SK-N-SH (cell line): ENCODE measurements around the gene RAB3C. TPM values are rescaled to one million over a fixed set of nuclear protein-coding genes. Genes with fewer than 3 reads are reported as not detected.

Experiments used
- CTCF ChIA-PET: fragments of 300-600, 350-600 bp; formaldehyde crosslinking; extraction: SDS; loops from one replicate; lab custom pipeline; 2021; lab: Yijun Ruan, JAX
- POLR2A ChIA-PET: fragments of 350-600 bp; sonication (Branson Sonifier 250); formaldehyde crosslinking; extraction: SDS; loops from one replicate; lab custom pipeline; 2020; ENCODE audit warnings: antibody characterized with exemption, inconsistent platforms; lab: Yijun Ruan, JAX
- DNase-seq: peaks from one replicate; pipeline ENCODE4 v3.0.0; 2012
- H2AFZ ChIP-seq: fragments of 200-600 bp; sonication (generic); 2 replicates; pipeline ENCODE4 v1.8.1; 2016; ENCODE audit warnings: antibody characterized with exemption, mild to moderate bottlenecking, low read depth
- H3F3A ChIP-seq: fragments of 200-600 bp; sonication (generic); replicated peaks from 2 replicates; pipeline ENCODE3; 2016; ENCODE audit warnings: antibody characterized with exemption, mild to moderate bottlenecking; ENCODE audit not compliant: insufficient read depth
- H3K27ac ChIP-seq, 2 experiments: fragments of 200-500 bp in 1 of 2; fragments of 200-600 bp in 1 of 2; sonication (Bioruptor generic) in 1 of 2; sonication (generic), shearing (Covaris generic) in 1 of 2; 2 replicates each; pipeline versions ENCODE4 v1.5.1 to v1.6.1; 2014 to 2016; ENCODE audit warnings: low read depth in 2 of 2, inconsistent platforms in 1 of 2, low read length in 1 of 2, mild to moderate bottlenecking in 1 of 2, mixed read lengths in 1 of 2
- H3K27me3 ChIP-seq: fragments of 200-600 bp; sonication (generic), shearing (Covaris generic); 2 replicates; pipeline ENCODE4 v1.6.1; 2016; ENCODE audit warnings: mixed run types; ENCODE audit not compliant: insufficient read depth
- H3K36me3 ChIP-seq, 2 experiments: fragments of 200-500 bp in 1 of 2; fragments of 200-600 bp in 1 of 2; sonication (Bioruptor generic) in 1 of 2; sonication (generic) in 1 of 2; replicated peaks in 1 of 2; 2 replicates each; pipeline versions ENCODE3 to v1.5.1; 2014 to 2016; ENCODE audit warnings: low read length in 1 of 2, mild to moderate bottlenecking in 1 of 2; ENCODE audit not compliant: insufficient read depth in 2 of 2, control insufficient read depth in 1 of 2
- H3K4me1 ChIP-seq, 2 experiments: fragments of 200-500 bp in 1 of 2; fragments of 200-600 bp in 1 of 2; sonication (Bioruptor generic) in 1 of 2; sonication (generic), shearing (Covaris generic) in 1 of 2; 2 replicates each; pipeline versions ENCODE4 v1.5.1 to v1.6.1; 2014 to 2016; ENCODE audit warnings: low read depth in 1 of 2, low read length in 1 of 2, mixed run types in 1 of 2; ENCODE audit not compliant: insufficient read depth in 2 of 2, control insufficient read depth in 1 of 2
- H3K4me2 ChIP-seq: fragments of 200-600 bp; sonication (generic), shearing (Covaris generic); 2 replicates; pipeline ENCODE4 v1.6.1; 2017; ENCODE audit warnings: mixed run types
- H3K4me3 ChIP-seq, 2 experiments: fragments of 200-500 bp in 1 of 2; fragments of 200-600 bp in 1 of 2; sonication (Bioruptor generic) in 1 of 2; sonication (generic), shearing (Covaris generic) in 1 of 2; 2 replicates each; pipeline versions ENCODE4 v1.5.1 to v1.8.1; 2014 to 2016; ENCODE audit warnings: low read depth in 2 of 2, inconsistent platforms in 1 of 2, low read length in 1 of 2, mild to moderate bottlenecking in 1 of 2, mixed read lengths in 1 of 2, moderate library complexity in 1 of 2
- H3K79me2 ChIP-seq: fragments of 200-600 bp; sonication (generic); 2 replicates; pipeline ENCODE4 v1.8.1; 2017; ENCODE audit warnings: mild to moderate bottlenecking; ENCODE audit not compliant: insufficient read depth
- H3K9ac ChIP-seq: fragments of 200-600 bp; sonication (generic); 2 replicates; pipeline ENCODE4 v1.6.1; 2017; ENCODE audit warnings: mixed run types
- H3K9me2 ChIP-seq: fragments of 200-600 bp; sonication (generic); 2 replicates; pipeline ENCODE4 v1.6.1; 2017; ENCODE audit warnings: mixed run types
- H3K9me3 ChIP-seq: fragments of 200-600 bp; sonication (generic); 2 replicates; pipeline ENCODE4 v1.6.1; 2017; ENCODE audit warnings: mixed run types, mild to moderate bottlenecking, moderate library complexity
- H4K20me1 ChIP-seq: fragments of 200-600 bp; sonication (generic); 2 replicates; pipeline ENCODE4 v1.6.1; 2017; ENCODE audit warnings: mild to moderate bottlenecking, mixed run types; ENCODE audit not compliant: insufficient read depth
- CHD2 ChIP-seq: fragments of 150-350 bp; IDR thresholded peaks from 2 replicates; pipeline ENCODE4 v1.6.1; 2018; ENCODE audit warnings: low read length; ENCODE audit not compliant: partially characterized antibody
- CTCF ChIP-seq: fragments of 200-600 bp; sonication (generic); IDR thresholded peaks from 2 replicates; pipeline ENCODE4 v1.6.1; 2017; ENCODE audit warnings: antibody characterized with exemption, mild to moderate bottlenecking, moderate library complexity
- ELF1 ChIP-seq: IDR thresholded peaks from 2 replicates; pipeline ENCODE4 v1.4.0; 2012
- EP300 ChIP-seq, 2 experiments: IDR thresholded peaks; 2 replicates each; pipeline versions ENCODE4 v1.4.0 to v1.6.1; 2012; ENCODE audit warnings: borderline replicate concordance in 1 of 2, low read depth in 1 of 2, low read length in 1 of 2
- EZH2phosphoT487 ChIP-seq: fragments of 200-600 bp; sonication (generic); IDR thresholded peaks from 2 replicates; pipeline ENCODE4 v1.6.1; 2017; ENCODE audit warnings: low read depth, mixed run types, mild to moderate bottlenecking, antibody characterized with exemption, moderate library complexity, borderline replicate concordance
- FOXJ3 ChIP-seq: sonication (generic); formaldehyde crosslinking; IDR thresholded peaks from 2 replicates; pipeline ENCODE4 v1.5.1; 2020; ENCODE audit warnings: mild to moderate bottlenecking, missing genetic modification reagents
- IRF3 ChIP-seq: fragments of 150-350 bp; IDR thresholded peaks from 2 replicates; pipeline ENCODE4 v1.6.1; 2016; ENCODE audit warnings: mild to moderate bottlenecking, low read depth, low read length
- NFIC ChIP-seq: IDR thresholded peaks from 2 replicates; pipeline ENCODE4 v1.4.0; 2012; ENCODE audit warnings: borderline replicate concordance
- RAD21 ChIP-seq: IDR thresholded peaks from 2 replicates; pipeline ENCODE4 v1.6.1; 2012; ENCODE audit warnings: mild to moderate bottlenecking, low read length
- RCOR1 ChIP-seq: fragments of 150-350 bp; IDR thresholded peaks from 2 replicates; pipeline ENCODE4 v1.6.1; 2017; ENCODE audit warnings: antibody characterized with exemption, low read length
- REST ChIP-seq: IDR thresholded peaks from 2 replicates; pipeline ENCODE4 v1.6.1; 2012; ENCODE audit warnings: mild to moderate bottlenecking, low read depth, low read length, moderate library complexity
- TEAD4 ChIP-seq: IDR thresholded peaks from 2 replicates; pipeline ENCODE4 v1.4.0; 2012; ENCODE audit warnings: mild to moderate bottlenecking, borderline replicate concordance; ENCODE audit not compliant: insufficient read depth
- USF2 ChIP-seq: fragments of 150-350 bp; IDR thresholded peaks from 2 replicates; pipeline ENCODE4 v1.6.1; 2017; ENCODE audit warnings: antibody characterized with exemption, low read length, low read depth, borderline replicate concordance
- YY1 ChIP-seq: IDR thresholded peaks from 2 replicates; pipeline ENCODE4 v1.4.0; 2012; ENCODE audit warnings: low read depth, mild to moderate bottlenecking
- WGBS: methylation state at CpG from one replicate; pipeline ENCODE4 v1.1.6; 2017; ENCODE audit warnings: low lambda C conversion rate; 5-methylcytosine and 5-hydroxymethylcytosine counted together
- polyA plus RNA-seq, 3 experiments: library from polyadenylated mRNA; depleted of rRNA; stranded (reverse); fragments of >200 nt; gene quantifications; 2 replicates each; pipeline ENCODE4 v1.2.3, GENCODE V29; 2012

Gene RAB3C
- polyA plus RNA-seq, 1 of the 3 experiments (the other 2 are of a cell fraction): 0.03 TPM

GRCh38 chr5:58674070-58674469 lies 91.2 kb downstream of the RAB3C start (continued):
- no peak for TF ChIP-seq USF2
- TF ChIP-seq CTCF: no peak
- no peak for TF ChIP-seq ELF1

- ChIA-PET POLR2A (no interaction called here), CTCF (no interaction called here)
- Histone ChIP-seq H3F3A (no peaks in the 10 kb centered on the region), H3K4me2 (no peak overlapping the region), H3K27ac (no peak overlapping the region), H3K9ac (no peak overlapping the region), H3K4me1 (peaks cover 0 to 2% of the 10 kb centered on the region in 2 experiments; a peak in 2 of 4 replicates), H2AFZ (no peak overlapping the region), H3K36me3 (no peaks in the 10 kb centered on the region), H4K20me1 (no peaks in the 10 kb centered on the region), H3K79me2 (no peaks in the 10 kb centered on the region), H3K9me3 (no peaks in the 10 kb centered on the region), H3K9me2 (no peaks in the 10 kb centered on the region), H3K27me3 (no peaks in the 10 kb centered on the region), H3K4me3 (no peak overlapping the region)
- WGBS: 18% methylated on average over 2 of the region's 2 CpGs
- no peak for DNase-seq
- TF ChIP-seq CTCF (no peak), NFIC (no peak), IRF3 (no peak), TEAD4 (no peak)
These were observed 91.8 kb downstream of the RAB3C start for GRCh38 chr5:58674711-58675110.

- Histone ChIP-seq H3K79me2 (no peaks in the 10 kb centered on the region), H3K27ac (no peak overlapping the region), H3K4me1 (peaks cover 0 to 2% of the 10 kb centered on the region in 2 experiments; a peak in 2 of 4 replicates), H3K4me2 (no peak overlapping the region), H3K4me3 (no peak overlapping the region), H3F3A (no peaks in the 10 kb centered on the region), H4K20me1 (no peaks in the 10 kb centered on the region), H2AFZ (no peak overlapping the region), H3K9ac (no peak overlapping the region), H3K27me3 (no peaks in the 10 kb centered on the region), H3K9me2 (no peaks in the 10 kb centered on the region), H3K9me3 (no peaks in the 10 kb centered on the region), H3K36me3 (no peaks in the 10 kb centered on the region)
- no peak for DNase-seq
- WGBS: 35% methylated on average over 1 of the region's 1 CpG
- ChIA-PET CTCF (no interaction called here), POLR2A (no interaction called here)
- TF ChIP-seq EZH2phosphoT487 (no peak), CHD2 (no peak), USF2 (no peak), REST (no peak), YY1 (no peak), RAD21 (no peak), EP300 (IDR thresholded peaks at IDR 0.05; ENCODE audit: borderline replicate concordance in 1 of 2, low read depth in 1 of 2, low read length in 1 of 2) (no peak), RCOR1 (no peak), FOXJ3 (CRISPR knock-in tag) (no peak)
These were observed 92.5 kb downstream of the RAB3C start for GRCh38 chr5:58675341-58675740.
